ENCODE data around the gene MYH15. TPM values are rescaled to one million over a fixed set of nuclear protein-coding genes. Genes with fewer than 3 reads are reported as not detected.

The MYH15 gene
- total RNA-seq, 1 donor from 2014 or later, result 0.23 TPM

- no peak for DNase-seq (ENCODE audit: low spot score)
- no peak overlapping the region for H3K4me3 Mint-ChIP-seq (ENCODE audit: unreplicated experiment)
- no peaks in the 10 kb centered on the region for H3K27me3 Mint-ChIP-seq (ENCODE audit: unreplicated experiment)
- peaks cover 4% of the 10 kb centered on the region for H3K4me1 Mint-ChIP-seq (ENCODE audit: unreplicated experiment)
- no peaks in the 10 kb centered on the region for H3K9me3 Mint-ChIP-seq (ENCODE audit: unreplicated experiment)
- no peak for TF ChIP-seq CTCF (IDR thresholded peaks at IDR 0.05; ENCODE audit: unreplicated experiment)
- no peak overlapping the region for H3K27ac Mint-ChIP-seq (ENCODE audit: unreplicated experiment)
- H3K36me3 Mint-ChIP-seq (ENCODE audit: low read depth, unreplicated experiment), result no peaks in the 10 kb centered on the region
Observed at GRCh38 chr3:108525256-108525655, 14.9 kb upstream of the MYH15 start.

- Mint-ChIP-seq H3K4me1 (ENCODE audit: unreplicated experiment) (peaks cover under 1% of the 10 kb centered on the region), H3K27ac (ENCODE audit: unreplicated experiment) (no peak overlapping the region), H3K27me3 (ENCODE audit: unreplicated experiment) (no peaks in the 10 kb centered on the region), H3K4me3 (ENCODE audit: unreplicated experiment) (no peak overlapping the region), H3K9me3 (ENCODE audit: unreplicated experiment) (no peaks in the 10 kb centered on the region), H3K36me3 (ENCODE audit: low read depth, unreplicated experiment) (no peaks in the 10 kb centered on the region)
- no peak for DNase-seq (ENCODE audit: low spot score)
- no peak for TF ChIP-seq CTCF (IDR thresholded peaks at IDR 0.05; ENCODE audit: unreplicated experiment)
Observed at GRCh38 chr3:108524537-108524936, 14.1 kb upstream of the MYH15 start.

GRCh38 chr3:108518895-108519294 lies 8.5 kb upstream of the MYH15 start:
- no peak overlapping the region for H3K27ac Mint-ChIP-seq (ENCODE audit: unreplicated experiment)
- H3K36me3 Mint-ChIP-seq (ENCODE audit: low read depth, unreplicated experiment), result no peaks in the 10 kb centered on the region
- H3K4me3 Mint-ChIP-seq (ENCODE audit: unreplicated experiment), result no peak overlapping the region
- no peaks in the 10 kb centered on the region for H3K4me1 Mint-ChIP-seq (ENCODE audit: unreplicated experiment)
- no peak for TF ChIP-seq CTCF (IDR thresholded peaks at IDR 0.05; ENCODE audit: unreplicated experiment)
- H3K27me3 Mint-ChIP-seq (ENCODE audit: unreplicated experiment), result no peaks in the 10 kb centered on the region
- no peaks in the 10 kb centered on the region for H3K9me3 Mint-ChIP-seq (ENCODE audit: unreplicated experiment)
- no peak for DNase-seq (ENCODE audit: low spot score)

GRCh38 chr3:108516881-108517280 lies 6.5 kb upstream of the MYH15 start:
- DNase-seq (ENCODE audit: low spot score), result no peak
- H3K4me1 Mint-ChIP-seq (ENCODE audit: unreplicated experiment), result no peaks in the 10 kb centered on the region
- H3K27me3 Mint-ChIP-seq (ENCODE audit: unreplicated experiment), result peaks cover 1% of the 10 kb centered on the region
- no peak overlapping the region for H3K4me3 Mint-ChIP-seq (ENCODE audit: unreplicated experiment)
- H3K9me3 Mint-ChIP-seq (ENCODE audit: unreplicated experiment), result no peaks in the 10 kb centered on the region
- H3K27ac Mint-ChIP-seq (ENCODE audit: unreplicated experiment), result no peak overlapping the region
- peaks cover 4% of the 10 kb centered on the region for H3K36me3 Mint-ChIP-seq (ENCODE audit: low read depth, unreplicated experiment)
- no peak for TF ChIP-seq CTCF (IDR thresholded peaks at IDR 0.05; ENCODE audit: unreplicated experiment)

- Mint-ChIP-seq H3K4me1 (ENCODE audit: unreplicated experiment) (no peaks in the 10 kb centered on the region), H3K4me3 (ENCODE audit: unreplicated experiment) (no peak overlapping the region), H3K27ac (ENCODE audit: unreplicated experiment) (no peak overlapping the region), H3K9me3 (ENCODE audit: unreplicated experiment) (no peaks in the 10 kb centered on the region), H3K27me3 (ENCODE audit: unreplicated experiment) (peaks cover 1% of the 10 kb centered on the region), H3K36me3 (ENCODE audit: low read depth, unreplicated experiment) (peaks cover 4% of the 10 kb centered on the region)
- DNase-seq (ENCODE audit: low spot score), result no peak
- no peak for TF ChIP-seq CTCF (IDR thresholded peaks at IDR 0.05; ENCODE audit: unreplicated experiment)
Observed at GRCh38 chr3:108513961-108514360, 3.6 kb upstream of the MYH15 start.
